Measurements from ENCODE around the gene ADAMTSL2. TPM values are rescaled to one million over a fixed set of nuclear protein-coding genes. Genes with fewer than 3 reads are reported as not detected.

Gene ADAMTSL2
- total RNA-seq, 1 donor from 2014 or later, result 17.4 TPM

GRCh38 chr9:133526721-133527321 is 7.7 kb upstream of the ADAMTSL2 start:
- TF ChIP-seq, protein P1, sequence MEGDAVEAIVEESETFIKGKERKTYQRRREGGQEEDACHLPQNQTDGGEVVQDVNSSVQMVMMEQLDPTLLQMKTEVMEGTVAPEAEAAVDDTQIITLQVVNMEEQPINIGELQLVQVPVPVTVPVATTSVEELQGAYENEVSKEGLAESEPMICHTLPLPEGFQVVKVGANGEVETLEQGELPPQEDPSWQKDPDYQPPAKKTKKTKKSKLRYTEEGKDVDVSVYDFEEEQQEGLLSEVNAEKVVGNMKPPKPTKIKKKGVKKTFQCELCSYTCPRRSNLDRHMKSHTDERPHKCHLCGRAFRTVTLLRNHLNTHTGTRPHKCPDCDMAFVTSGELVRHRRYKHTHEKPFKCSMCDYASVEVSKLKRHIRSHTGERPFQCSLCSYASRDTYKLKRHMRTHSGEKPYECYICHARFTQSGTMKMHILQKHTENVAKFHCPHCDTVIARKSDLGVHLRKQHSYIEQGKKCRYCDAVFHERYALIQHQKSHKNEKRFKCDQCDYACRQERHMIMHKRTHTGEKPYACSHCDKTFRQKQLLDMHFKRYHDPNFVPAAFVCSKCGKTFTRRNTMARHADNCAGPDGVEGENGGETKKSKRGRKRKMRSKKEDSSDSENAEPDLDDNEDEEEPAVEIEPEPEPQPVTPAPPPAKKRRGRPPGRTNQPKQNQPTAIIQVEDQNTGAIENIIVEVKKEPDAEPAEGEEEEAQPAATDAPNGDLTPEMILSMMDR (IDR thresholded peaks at IDR 0.05), result no peak
- intact Hi-C loops (cut with DNase I), result no loop called here
- Histone ChIP-seq H3K36me3 (no peaks in the 10 kb centered on the region), H3K27ac (peak overlapping the region; percentile 49), H3K27me3 (peaks cover 12% of the 10 kb centered on the region), H3K9me3 (no peaks in the 10 kb centered on the region), H3K4me1 (peaks cover 24% of the 10 kb centered on the region), H3K4me3 (no peak overlapping the region)
- ATAC-seq (no peak), DNase-seq (no peak)

DNA sequence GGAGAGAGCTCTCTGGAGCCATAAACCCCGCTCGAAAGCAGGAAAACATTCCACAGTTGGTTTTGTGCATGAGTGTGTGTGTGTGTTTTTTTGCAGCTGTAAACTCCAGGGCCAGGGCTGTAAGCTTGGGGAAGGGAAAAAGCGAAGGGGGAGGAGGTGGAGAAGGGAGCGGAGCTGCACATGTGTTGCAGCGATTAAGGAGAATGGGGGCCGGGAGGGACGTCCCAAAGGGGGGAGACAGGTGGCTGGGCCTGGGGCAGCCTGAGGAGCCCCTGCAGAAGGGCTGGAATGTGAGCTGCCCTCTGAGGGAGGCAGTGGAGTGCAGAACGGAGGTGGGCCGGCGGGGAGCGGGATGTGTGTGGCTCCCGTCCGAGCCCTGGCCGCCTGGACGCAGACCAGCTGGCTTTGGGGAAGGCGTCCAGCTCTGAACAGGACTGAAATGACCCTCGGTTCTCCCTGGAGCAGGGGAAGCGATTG is 7.0 kb upstream of the ADAMTSL2 start:
- Histone ChIP-seq H3K4me1 (peaks cover 24% of the 10 kb centered on the region), H3K27me3 (peaks cover 12% of the 10 kb centered on the region), H3K36me3 (no peaks in the 10 kb centered on the region), H3K9me3 (no peaks in the 10 kb centered on the region), H3K4me3 (no peak overlapping the region), H3K27ac (no peak overlapping the region)
- ATAC-seq (peak; percentile 41), DNase-seq (no peak)
- TF ChIP-seq, protein P1 (IDR thresholded peaks at IDR 0.05), result no peak
- intact Hi-C loops (cut with DNase I), result no loop called here

DNA sequence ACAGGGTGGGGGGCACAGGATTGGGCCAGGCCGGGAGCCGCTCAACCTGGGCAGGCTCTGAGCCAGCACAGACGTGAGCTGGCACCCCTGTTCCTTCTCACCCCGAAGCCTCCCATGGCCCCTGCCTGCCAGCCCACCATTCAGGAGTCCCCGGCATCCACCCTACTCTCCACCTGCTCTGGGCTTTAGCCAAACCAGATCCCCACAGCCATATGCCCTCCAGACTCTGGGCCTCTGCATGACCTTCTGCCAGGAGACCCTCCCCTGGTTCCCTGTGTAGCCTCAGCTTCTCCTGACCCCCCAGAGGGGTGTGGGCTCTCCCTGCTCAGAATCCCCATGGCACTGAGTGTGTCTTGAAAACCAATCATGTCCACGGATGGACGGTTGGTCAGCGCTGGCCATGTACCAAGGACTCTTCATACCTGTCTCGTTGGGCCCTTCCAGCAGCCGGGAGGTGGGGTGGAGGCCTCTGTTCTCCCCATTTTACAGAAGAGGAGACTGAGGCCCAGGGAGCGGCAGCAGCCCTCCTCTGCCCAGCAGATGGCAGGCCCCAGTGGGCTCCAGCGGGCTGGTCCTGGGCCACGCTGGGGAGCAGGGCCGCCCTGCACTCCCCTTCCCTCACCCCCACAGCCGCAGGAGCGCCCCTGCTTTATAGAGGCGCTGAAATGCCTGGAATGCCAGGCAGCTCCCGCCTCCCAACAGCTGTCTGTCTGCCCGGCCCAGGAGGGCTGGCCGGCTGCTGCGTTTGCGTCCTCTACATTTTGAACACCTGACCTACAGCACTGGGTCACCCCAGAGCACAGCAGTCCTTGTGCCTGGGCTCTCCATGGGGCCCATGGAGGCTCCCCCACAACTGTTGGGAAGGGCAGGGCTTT is 6.3 kb upstream of the ADAMTSL2 start:
- TF ChIP-seq, protein P1 (IDR thresholded peaks at IDR 0.05), result no peak
- peak overlapping the region; percentile 51 for H3K27ac ChIP-seq
- intact Hi-C loops (cut with DNase I), result no loop called here
- peaks cover 25% of the 10 kb centered on the region for H3K4me1 ChIP-seq
- no peaks in the 10 kb centered on the region for H3K9me3 ChIP-seq
- no peak for ATAC-seq
- DNase-seq, result no peak
- H3K27me3 ChIP-seq, result peaks cover 12% of the 10 kb centered on the region
- H3K4me3 ChIP-seq, result no peak overlapping the region
- no peaks in the 10 kb centered on the region for H3K36me3 ChIP-seq

GRCh38 chr9:133528876-133529241 is 5.6 kb upstream of the ADAMTSL2 start:
- H3K4me3 ChIP-seq, result no peak overlapping the region
- ATAC-seq (no peak), DNase-seq (no peak)
- H3K9me3 ChIP-seq, result no peaks in the 10 kb centered on the region
- TF ChIP-seq, protein P1 (IDR thresholded peaks at IDR 0.05), result no peak
- H3K36me3 ChIP-seq, result no peaks in the 10 kb centered on the region
- H3K27me3 ChIP-seq, result peaks cover 12% of the 10 kb centered on the region
- H3K4me1 ChIP-seq, result peaks cover 32% of the 10 kb centered on the region
- intact Hi-C loops (cut with DNase I), result no loop called here
- no peak overlapping the region for H3K27ac ChIP-seq

- peaks cover 38% of the 10 kb centered on the region for H3K4me1 ChIP-seq
- H3K27me3 ChIP-seq, result peaks cover 17% of the 10 kb centered on the region
- no peak overlapping the region for H3K27ac ChIP-seq
- DNase-seq (no peak), ATAC-seq (no peak)
- TF ChIP-seq, protein P1 (IDR thresholded peaks at IDR 0.05), result no peak
- H3K4me3 ChIP-seq, result no peak overlapping the region
- intact Hi-C loops (cut with DNase I), result no loop called here
- no peaks in the 10 kb centered on the region for H3K36me3 ChIP-seq
- H3K9me3 ChIP-seq, result no peaks in the 10 kb centered on the region
These were observed 5.0 kb upstream of the ADAMTSL2 start for GRCh38 chr9:133529457-133529856.

Measured in upper lobe of right lung (tissue), 1 donor.